ENCODE measurements around the gene PIPOX.

The PIPOX gene

GRCh38 chr17:29020576-29020975 is 22.4 kb upstream of the PIPOX start:
- peak; percentile 42 for DNase-seq

GRCh38 chr17:29021226-29021625 is 21.7 kb upstream of the PIPOX start:
- DNase-seq: no peak

GRCh38 chr17:29022074-29022473 is 20.9 kb upstream of the PIPOX start:
- no peak for DNase-seq

- no peak for DNase-seq
Measured at GRCh38 chr17:29024316-29024952, 18.5 kb upstream of the PIPOX start.

- DNase-seq: no peak
Measured at GRCh38 chr17:29031488-29031887, 11.5 kb upstream of the PIPOX start.

- DNase-seq: no peak
Measured at GRCh38 chr17:29032013-29032856, 10.7 kb upstream of the PIPOX start.

GRCh38 chr17:29032857-29033197 is 10.1 kb upstream of the PIPOX start:
- no peak for DNase-seq

- no peak for DNase-seq
Measured at GRCh38 chr17:29034510-29034909, 8.4 kb upstream of the PIPOX start.

GRCh38 chr17:29036584-29036983 is 6.4 kb upstream of the PIPOX start:
- no peak for DNase-seq

GRCh38 chr17:29037739-29038084 is 5.2 kb upstream of the PIPOX start:
- no peak for DNase-seq

- peak; percentile 80 for DNase-seq
Measured at GRCh38 chr17:29038085-29038795, 4.7 kb upstream of the PIPOX start.

GRCh38 chr17:29039764-29040598 is 3.0 kb upstream of the PIPOX start:
- DNase-seq: no peak

- no peak for DNase-seq
Measured at GRCh38 chr17:29041091-29041490, 1.9 kb upstream of the PIPOX start.

- DNase-seq: no peak
Measured at GRCh38 chr17:29041571-29041970, 1.4 kb upstream of the PIPOX start.

- no peak for DNase-seq
Measured at GRCh38 chr17:29042026-29042678, 789 bp upstream of the PIPOX start.

- no peak for DNase-seq
Measured at GRCh38 chr17:29043539-29044145, 701 bp downstream of the PIPOX start.

GRCh38 chr17:29045026-29045425 is 2.1 kb downstream of the PIPOX start:
- DNase-seq: no peak

GRCh38 chr17:29045734-29046472 is 3.0 kb downstream of the PIPOX start:
- DNase-seq: no peak

- no peak for DNase-seq
Measured at GRCh38 chr17:29046473-29046839, 3.5 kb downstream of the PIPOX start.

- DNase-seq: peak; percentile 91
Measured at GRCh38 chr17:29048440-29049368, 5.8 kb downstream of the PIPOX start.

Data from eye (tissue), 1 donor.